Testis (tissue), 3 donors: Measurements from ENCODE around the gene MTMR3. TPM values are rescaled to one million over a fixed set of nuclear protein-coding genes. Genes with fewer than 3 reads are reported as not detected.

Source experiments
- DNase-seq: peaks from one replicate; pipeline ENCODE4 v3.0.0-alpha.2; 2019
- H3K27ac ChIP-seq, 2 donors: fragments of 200-600 bp; sonication (generic); one replicate each; pipeline ENCODE4 v1.5.1; 2019
- H3K27me3 ChIP-seq: fragments of 200-600 bp; sonication (generic); one replicate; pipeline ENCODE4 v1.5.1; 2019
- H3K36me3 ChIP-seq: fragments of 200-600 bp; sonication (generic); one replicate; pipeline ENCODE4 v1.5.1; 2017; ENCODE audit warnings: low read depth; ENCODE audit errors: missing control alignments
- H3K4me1 ChIP-seq: fragments of 200-600 bp; sonication (generic); one replicate; pipeline ENCODE4 v1.5.1; 2019
- H3K4me3 ChIP-seq, 2 donors: fragments of 200-600 bp; sonication (generic); one replicate each; pipeline ENCODE4 v1.5.1; 2017 to 2019
- H3K9me3 ChIP-seq: fragments of 200-600 bp; sonication (generic); one replicate; pipeline ENCODE4 v1.5.1; 2017
- CTCF ChIP-seq, 3 experiments: fragments of 450-650 bp in 2 of 3; fragments of 200-600 bp in 1 of 3; sonication (generic) in 1 of 3; IDR thresholded peaks; one replicate each; pipeline ENCODE4 v1.5.1; 2016 to 2019; ENCODE audit warnings: antibody characterized with exemption in 3 of 3, mild to moderate bottlenecking in 2 of 3, moderate library complexity in 1 of 3
- POLR2A ChIP-seq: fragments of 450-650 bp; IDR thresholded peaks from one replicate; pipeline ENCODE4 v1.6.1; 2017; ENCODE audit warnings: antibody characterized with exemption, mild to moderate bottlenecking, moderate library complexity
- WGBS, 2 donors: methylation state at CpG; one replicate each; pipeline ENCODE4 v1.1.5; 2018; 5-methylcytosine and 5-hydroxymethylcytosine counted together
- intact Hi-C: fragments of 100-400 bp; cut with DNase I; formaldehyde crosslinking; loops from one replicate; pipeline ENCODE4 v1.15.1; 2023; ENCODE audit warnings: low total_unique reads
- polyA plus RNA-seq: library from polyadenylated mRNA; stranded (reverse); fragments of 350-450 nt; fragmentation: Illumina TruSeq; extraction: RNeasy Lipid Tissue Mini Kit (QIAGEN cat#74804); gene quantifications from one replicate; pipeline ENCODE4 v1.2.3, GENCODE V29; 2014; ENCODE audit warnings: low read depth, low replicate concordance; ENCODE audit not compliant: insufficient read depth
- total RNA-seq, 2 donors: library from RNA; depleted of rRNA; stranded (reverse); fragments of >200 nt; gene quantifications; one replicate each; pipeline ENCODE4 v1.2.3, GENCODE V29; 2016

MTMR3 gene
- total and polyA plus RNA-seq, 3 donors from 2014 or later, result 75.2 to 137 (median 130) TPM

DNA sequence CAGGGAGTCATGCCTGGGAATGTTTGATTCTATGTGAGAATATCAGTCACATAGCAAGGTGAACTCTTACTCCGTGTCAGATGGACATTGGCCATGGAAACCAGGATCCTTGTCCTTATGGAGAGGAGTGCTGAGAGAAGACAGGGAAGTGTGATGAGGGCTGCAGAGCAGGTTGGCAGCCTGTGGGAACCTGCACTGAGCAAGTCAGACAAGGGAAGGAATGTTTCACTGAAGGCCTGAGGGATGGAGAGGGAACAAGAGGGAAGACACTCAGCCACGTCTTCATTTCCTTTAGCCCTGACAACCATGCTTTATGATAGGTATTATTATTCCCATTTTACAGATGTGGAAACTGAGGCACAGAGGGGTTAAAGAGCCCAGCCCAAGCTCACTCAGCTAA lies 158.9 kb downstream of the MTMR3 start:
- DNase-seq, result no peak
- no peaks in the 10 kb centered on the region for H3K9me3 ChIP-seq
- no peak for TF ChIP-seq POLR2A
- no peak for TF ChIP-seq CTCF (IDR thresholded peaks at IDR 0.05)
- H3K27me3 ChIP-seq, result no peaks in the 10 kb centered on the region
- no peak overlapping the region for H3K27ac ChIP-seq
- no peaks in the 10 kb centered on the region for H3K4me1 ChIP-seq
- H3K36me3 ChIP-seq, result no peaks in the 10 kb centered on the region
- intact Hi-C loops, result no loop called here
- no peak overlapping the region for H3K4me3 ChIP-seq
- WGBS, 2 donors, result 93 to 96% methylated on average over 2 of the region's 2 CpGs

DNA sequence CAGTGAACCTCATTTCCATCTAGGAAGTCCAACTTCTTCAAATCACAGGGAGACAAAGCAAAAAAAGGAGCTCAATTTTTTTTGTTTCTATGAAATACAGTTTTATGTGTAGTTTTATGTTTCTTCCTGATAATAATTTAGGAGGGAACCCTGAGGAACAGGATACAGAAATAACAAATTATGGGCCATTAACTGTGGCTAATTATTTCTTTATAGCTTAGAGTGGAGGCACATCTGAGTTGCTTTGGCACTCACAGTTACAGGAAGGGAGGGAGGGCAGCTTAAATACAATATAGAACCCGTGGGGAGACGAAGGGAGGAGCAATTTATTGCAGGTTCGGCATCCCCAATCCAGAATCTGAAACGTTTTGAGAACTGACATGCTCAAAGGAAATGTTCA lies 160.2 kb downstream of the MTMR3 start:
- Histone ChIP-seq H3K27me3 (no peaks in the 10 kb centered on the region), H3K4me3 (no peak overlapping the region), H3K9me3 (no peaks in the 10 kb centered on the region), H3K36me3 (no peaks in the 10 kb centered on the region), H3K27ac (no peak overlapping the region), H3K4me1 (no peaks in the 10 kb centered on the region)
- WGBS, 2 donors, result 35 to 47% methylated on average over 4 of the region's 4 CpGs
- intact Hi-C loops, result no loop called here
- TF ChIP-seq CTCF (IDR thresholded peaks at IDR 0.05), result no peak
- no peak for TF ChIP-seq POLR2A
- no peak for DNase-seq

GRCh38 chr22:30044369-30044768 lies 161.4 kb downstream of the MTMR3 start:
- WGBS, 2 donors, result 51 to 52% methylated on average over 3 of the region's 3 CpGs

DNA sequence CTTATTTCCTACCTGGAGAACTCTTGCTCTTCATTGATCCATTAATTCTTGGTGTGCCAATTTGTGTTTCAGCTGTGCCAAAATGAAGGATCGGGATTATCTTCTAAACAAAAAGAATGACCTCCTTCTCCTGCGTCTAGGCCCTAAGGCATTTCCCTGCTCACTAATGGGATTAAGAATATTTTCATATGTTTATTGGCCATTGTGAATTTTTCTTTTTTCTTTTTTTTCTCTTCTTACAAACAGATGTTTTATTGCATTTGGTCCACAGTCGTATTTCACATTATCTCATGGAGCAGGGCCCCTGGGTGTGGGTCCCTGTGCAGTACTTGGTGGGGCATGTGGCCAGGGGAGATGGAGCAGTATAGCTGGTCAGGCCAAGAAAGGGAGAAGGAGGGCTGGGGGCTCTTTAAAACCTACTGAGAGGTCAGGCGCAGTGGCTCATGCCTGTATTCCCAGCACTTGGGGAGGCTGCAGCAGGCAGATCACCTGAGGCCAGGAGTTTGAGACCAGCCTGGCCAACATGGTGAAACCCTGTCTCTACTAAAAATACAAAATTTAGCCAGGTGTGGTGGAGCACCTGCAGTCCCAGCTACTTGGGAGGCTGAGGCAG lies 162.0 kb downstream of the MTMR3 start:
- WGBS, 2 donors, result 94% methylated on average over 4 of the region's 4 CpGs
- H3K27me3 ChIP-seq, result no peaks in the 10 kb centered on the region
- TF ChIP-seq CTCF (IDR thresholded peaks at IDR 0.05) (no peak), POLR2A (no peak)
- no peak for DNase-seq
- no peaks in the 10 kb centered on the region for H3K9me3 ChIP-seq
- no peaks in the 10 kb centered on the region for H3K4me1 ChIP-seq
- no peaks in the 10 kb centered on the region for H3K36me3 ChIP-seq
- no peak overlapping the region for H3K4me3 ChIP-seq
- no peak overlapping the region for H3K27ac ChIP-seq
- intact Hi-C loops, result no loop called here

More at GRCh38 chr22:30044369-30044768, 161.4 kb downstream of the MTMR3 start:
- H3K4me3 ChIP-seq, result no peak overlapping the region
- H3K4me1 ChIP-seq, result no peaks in the 10 kb centered on the region
- H3K9me3 ChIP-seq, result no peaks in the 10 kb centered on the region
- H3K36me3 ChIP-seq, result no peaks in the 10 kb centered on the region
- H3K27ac ChIP-seq, result no peak overlapping the region
- intact Hi-C loops, result no loop called here
- DNase-seq, result no peak
- TF ChIP-seq CTCF (IDR thresholded peaks at IDR 0.05) (no peak), POLR2A (no peak)
- no peaks in the 10 kb centered on the region for H3K27me3 ChIP-seq

- Histone ChIP-seq H3K27me3 (no peaks in the 10 kb centered on the region), H3K4me3 (no peak overlapping the region), H3K4me1 (no peaks in the 10 kb centered on the region), H3K36me3 (no peaks in the 10 kb centered on the region), H3K9me3 (no peaks in the 10 kb centered on the region), H3K27ac (no peak overlapping the region)
- TF ChIP-seq POLR2A, result no peak
- no peak for TF ChIP-seq CTCF (IDR thresholded peaks at IDR 0.05)
- no peak for DNase-seq
- intact Hi-C loops, result no loop called here
- 79 to 88% methylated on average over 4 of the region's 4 CpGs for WGBS, 2 donors
These were observed 162.5 kb downstream of the MTMR3 start for GRCh38 chr22:30045494-30045887.
